ENCODE data around the gene MARCHF10.

Gene MARCHF10

GRCh38 chr17:62678214-62678919, 129.7 kb downstream of the MARCHF10 start:
- Mint-ChIP-seq H3K27me3 (no peaks in the 10 kb centered on the region), H3K9me3 (no peaks in the 10 kb centered on the region), H3K27ac (peak overlapping the region in 1 of 2 donors; percentile 22), H3K4me3 (no peak overlapping the region), H3K4me1 (no peaks in the 10 kb centered on the region)
- no peak for ATAC-seq
- no peak for DNase-seq

GRCh38 chr17:62676952-62677596, 131.0 kb downstream of the MARCHF10 start:
- no peaks in the 10 kb centered on the region for H3K9me3 Mint-ChIP-seq
- DNase-seq: no peak
- H3K4me3 Mint-ChIP-seq: no peak overlapping the region
- no peak overlapping the region for H3K27ac Mint-ChIP-seq
- no peaks in the 10 kb centered on the region for H3K27me3 Mint-ChIP-seq
- no peak for ATAC-seq
- peaks cover 4% of the 10 kb centered on the region for H3K4me1 Mint-ChIP-seq

- H3K4me1 Mint-ChIP-seq: peaks cover 6% of the 10 kb centered on the region
- H3K4me3 Mint-ChIP-seq: no peak overlapping the region
- DNase-seq: no peak
- H3K27ac Mint-ChIP-seq: no peak overlapping the region
- no peaks in the 10 kb centered on the region for H3K27me3 Mint-ChIP-seq
- ATAC-seq: no peak
- no peaks in the 10 kb centered on the region for H3K9me3 Mint-ChIP-seq
Observed at GRCh38 chr17:62676231-62676943, 131.7 kb downstream of the MARCHF10 start.

- peaks cover 6% of the 10 kb centered on the region for H3K4me1 Mint-ChIP-seq
- no peak overlapping the region for H3K4me3 Mint-ChIP-seq
- H3K27ac Mint-ChIP-seq: no peak overlapping the region
- no peaks in the 10 kb centered on the region for H3K9me3 Mint-ChIP-seq
- H3K27me3 Mint-ChIP-seq: no peaks in the 10 kb centered on the region
- ATAC-seq (no peak), DNase-seq (no peak)
Observed at GRCh38 chr17:62675701-62676100, 132.4 kb downstream of the MARCHF10 start.

- Mint-ChIP-seq H3K4me3 (no peak overlapping the region), H3K27ac (no peak overlapping the region), H3K9me3 (no peaks in the 10 kb centered on the region), H3K27me3 (no peaks in the 10 kb centered on the region), H3K4me1 (peaks cover 6% of the 10 kb centered on the region)
- ATAC-seq (no peak), DNase-seq (no peak)
Observed at GRCh38 chr17:62675260-62675659, 132.9 kb downstream of the MARCHF10 start.

GRCh38 chr17:62674841-62675240, 133.3 kb downstream of the MARCHF10 start:
- H3K27me3 Mint-ChIP-seq: no peaks in the 10 kb centered on the region
- no peak overlapping the region for H3K27ac Mint-ChIP-seq
- H3K9me3 Mint-ChIP-seq: no peaks in the 10 kb centered on the region
- peaks cover 6% of the 10 kb centered on the region for H3K4me1 Mint-ChIP-seq
- H3K4me3 Mint-ChIP-seq: no peak overlapping the region
- no peak for DNase-seq
- ATAC-seq: no peak

- Mint-ChIP-seq H3K4me3 (no peak overlapping the region), H3K27me3 (no peaks in the 10 kb centered on the region), H3K27ac (no peak overlapping the region), H3K9me3 (no peaks in the 10 kb centered on the region), H3K4me1 (peaks cover 6% of the 10 kb centered on the region)
- ATAC-seq (peak; percentile 31), DNase-seq (no peak)
Observed at GRCh38 chr17:62674363-62674739, 133.8 kb downstream of the MARCHF10 start.

- no peak for ATAC-seq
Observed at GRCh38 chr17:62673614-62674362, 134.3 kb downstream of the MARCHF10 start.

GRCh38 chr17:62672957-62673356, 135.2 kb downstream of the MARCHF10 start:
- DNase-seq (no peak), ATAC-seq (no peak)
- Mint-ChIP-seq H3K4me3 (no peak overlapping the region), H3K27ac (no peak overlapping the region), H3K4me1 (peaks cover 15% of the 10 kb centered on the region), H3K9me3 (no peaks in the 10 kb centered on the region), H3K27me3 (no peaks in the 10 kb centered on the region)

More at GRCh38 chr17:62673614-62674362, 134.3 kb downstream of the MARCHF10 start:
- Mint-ChIP-seq H3K27me3 (no peaks in the 10 kb centered on the region), H3K4me3 (no peak overlapping the region), H3K9me3 (no peaks in the 10 kb centered on the region), H3K4me1 (peaks cover 8% of the 10 kb centered on the region), H3K27ac (no peak overlapping the region)
- DNase-seq: no peak

- DNase-seq (no peak), ATAC-seq (no peak)
- Mint-ChIP-seq H3K4me1 (peaks cover 20% of the 10 kb centered on the region), H3K9me3 (no peaks in the 10 kb centered on the region), H3K27ac (no peak overlapping the region), H3K27me3 (no peaks in the 10 kb centered on the region), H3K4me3 (no peak overlapping the region)
Observed at GRCh38 chr17:62671553-62671952, 136.6 kb downstream of the MARCHF10 start.

- ATAC-seq (no peak), DNase-seq (no peak)
- H3K27me3 Mint-ChIP-seq: no peaks in the 10 kb centered on the region
- H3K9me3 Mint-ChIP-seq: no peaks in the 10 kb centered on the region
- peaks cover 20% of the 10 kb centered on the region for H3K4me1 Mint-ChIP-seq
- no peak overlapping the region for H3K4me3 Mint-ChIP-seq
- no peak overlapping the region for H3K27ac Mint-ChIP-seq
Observed at GRCh38 chr17:62670202-62670821, 137.8 kb downstream of the MARCHF10 start.

- no peak for ATAC-seq
- no peak overlapping the region for H3K4me3 Mint-ChIP-seq
- H3K27me3 Mint-ChIP-seq: no peaks in the 10 kb centered on the region
- peaks cover 25% of the 10 kb centered on the region for H3K4me1 Mint-ChIP-seq
- DNase-seq: no peak
- H3K27ac Mint-ChIP-seq: peak overlapping the region in 1 of 2 donors; percentile 34
- no peaks in the 10 kb centered on the region for H3K9me3 Mint-ChIP-seq
Observed at GRCh38 chr17:62668091-62668804, 139.9 kb downstream of the MARCHF10 start.

- Mint-ChIP-seq H3K27me3 (no peaks in the 10 kb centered on the region), H3K4me3 (no peak overlapping the region), H3K4me1 (peaks cover 21% of the 10 kb centered on the region), H3K9me3 (no peaks in the 10 kb centered on the region), H3K27ac (no peak overlapping the region)
- no peak for DNase-seq
- peak; percentile 59 for ATAC-seq
Observed at GRCh38 chr17:62666801-62667591, 141.1 kb downstream of the MARCHF10 start.
